HepG2 (cell line): ENCODE measurements around the gene HACD1. TPM values are rescaled to one million over a fixed set of nuclear protein-coding genes. Genes with fewer than 3 reads are reported as not detected.

Source experiments
- AGO1 ChIP-seq: fragments of 200-400 bp; formaldehyde crosslinking; IDR thresholded peaks from 2 replicates; pipeline ENCODE4 v1.6.1; 2017; ENCODE audit warnings: mild to moderate bottlenecking, low read depth, low read length, moderate library complexity; ENCODE audit not compliant: poor library complexity, severe bottlenecking
- DNMT1 ChIP-seq: sonication (generic); formaldehyde crosslinking; IDR thresholded peaks from 2 replicates; pipeline ENCODE4 v1.5.1; 2020; ENCODE audit warnings: mild to moderate bottlenecking, missing genetic modification reagents
- DR1 ChIP-seq: sonication (generic); formaldehyde crosslinking; IDR thresholded peaks from 2 replicates; pipeline ENCODE4 v1.8.0; 2021; ENCODE audit warnings: mild to moderate bottlenecking, missing genetic modification reagents, inconsistent platforms
- FOXA3 ChIP-seq: IDR thresholded peaks from 2 replicates; pipeline ENCODE4 v1.6.1; 2016; ENCODE audit warnings: missing genetic modification reagents, missing compliant biosample characterization
- MAF1 ChIP-seq: sonication (generic); formaldehyde crosslinking; IDR thresholded peaks from 2 replicates; pipeline ENCODE4 v1.5.0; 2020; ENCODE audit warnings: missing genetic modification reagents, borderline replicate concordance
- MXI1 ChIP-seq: IDR thresholded peaks from 3 replicates; pipeline ENCODE4 v1.6.1; 2012; ENCODE audit warnings: low read depth, low read length, inconsistent platforms, borderline replicate concordance
- NFATC3 ChIP-seq: sonication (generic); formaldehyde crosslinking; IDR thresholded peaks from 2 replicates; pipeline ENCODE4 v1.5.1; 2020; ENCODE audit warnings: mild to moderate bottlenecking, missing genetic modification reagents
- SNAPC2 ChIP-seq: sonication (generic); formaldehyde crosslinking; IDR thresholded peaks from 2 replicates; pipeline ENCODE4 v1.8.1; 2022; ENCODE audit warnings: mild to moderate bottlenecking, missing genetic modification reagents
- SP5 ChIP-seq: IDR thresholded peaks from 2 replicates; pipeline ENCODE4 v1.6.1; 2016; ENCODE audit warnings: low read depth, borderline replicate concordance
- ZC3H13 ChIP-seq: sonication (generic); formaldehyde crosslinking; IDR thresholded peaks from 2 replicates; pipeline ENCODE4 v1.8.1; 2023; ENCODE audit warnings: mild to moderate bottlenecking, missing genetic modification reagents, moderate library complexity
- ZIK1 ChIP-seq: sonication (generic); formaldehyde crosslinking; IDR thresholded peaks from 2 replicates; pipeline ENCODE4 v1.5.0; 2020; ENCODE audit warnings: mild to moderate bottlenecking, low read depth, missing genetic modification reagents, borderline replicate concordance
- ZMAT3 ChIP-seq: sonication (generic); formaldehyde crosslinking; conservative IDR thresholded peaks from 2 replicates; pipeline ENCODE4 v1.7.0; 2021; ENCODE audit warnings: missing genetic modification reagents
- ZNF160 ChIP-seq: sonication (generic); formaldehyde crosslinking; IDR thresholded peaks from 2 replicates; pipeline ENCODE4 v1.8.0; 2022; ENCODE audit warnings: mild to moderate bottlenecking, inconsistent platforms, missing genetic modification reagents
- ZNF782 ChIP-seq: sonication (generic); formaldehyde crosslinking; IDR thresholded peaks from 2 replicates; pipeline ENCODE4 v1.4.0; 2020; ENCODE audit warnings: missing genetic modification reagents, mild to moderate bottlenecking, borderline replicate concordance
- ZNF792 ChIP-seq: IDR thresholded peaks from 2 replicates; pipeline ENCODE4 v1.6.1; 2016
- polyA plus RNA-seq, 8 experiments: library from polyadenylated mRNA; depleted of rRNA in 3 of 8; stranded (reverse) in 7 of 8; unstranded in 1 of 8; fragments of >200 nt; fragmentation: Illumina TruSeq in 4 of 8; extraction: Trizol in 4 of 8; gene quantifications; 2 replicates each; pipeline versions ENCODE4 v1.2.1 to v1.2.3, GENCODE V29; 2011 to 2016; ENCODE audit warnings: low read depth in 4 of 8, missing spikeins in 1 of 8, mixed read lengths in 1 of 8; ENCODE audit not compliant: insufficient read depth in 1 of 8
- total RNA-seq, 5 experiments: library from RNA; depleted of rRNA; stranded (reverse); fragments of >200 nt; fragmentation: Illumina TruSeq; extraction: Trizol; gene quantifications; 2 replicates each; pipeline ENCODE4 v1.2.3, GENCODE V29; 2016; ENCODE audit warnings: low read depth in 1 of 5
- TF ChIP-seq, protein P1 (sequence below): sonication (generic); formaldehyde crosslinking; IDR thresholded peaks from 2 replicates; pipeline ENCODE4 v1.5.0; 2020; ENCODE audit warnings: missing genetic modification reagents
- TF ChIP-seq, protein P2 (sequence below): sonication (generic); formaldehyde crosslinking; conservative IDR thresholded peaks from 2 replicates; pipeline ENCODE4 v1.5.0; 2020; ENCODE audit warnings: missing genetic modification reagents
- TF ChIP-seq, protein P3 (sequence below): sonication (generic); formaldehyde crosslinking; IDR thresholded peaks from 2 replicates; pipeline ENCODE4 v1.5.0; 2020; ENCODE audit warnings: missing genetic modification reagents
- TF ChIP-seq, protein P4 (sequence below): sonication (generic); formaldehyde crosslinking; conservative IDR thresholded peaks from 2 replicates; pipeline ENCODE4 v1.4.0; 2020; ENCODE audit warnings: mild to moderate bottlenecking, missing genetic modification reagents, moderate library complexity
- TF ChIP-seq, protein P5 (sequence below): sonication (generic); formaldehyde crosslinking; IDR thresholded peaks from 2 replicates; pipeline ENCODE4 v1.5.0; 2020; ENCODE audit warnings: missing genetic modification reagents, mild to moderate bottlenecking, borderline replicate concordance
- TF ChIP-seq, protein P6 (sequence below): sonication (generic); formaldehyde crosslinking; IDR thresholded peaks from 2 replicates; pipeline ENCODE4 v1.4.0; 2020; ENCODE audit warnings: mild to moderate bottlenecking, missing genetic modification reagents

HACD1 gene
- total and polyA plus RNA-seq, 2 of the 13 experiments (the other 11 are each of a cell fraction or from before 2014, with no cell fraction given) = 43.4 to 47.6 TPM

DNA sequence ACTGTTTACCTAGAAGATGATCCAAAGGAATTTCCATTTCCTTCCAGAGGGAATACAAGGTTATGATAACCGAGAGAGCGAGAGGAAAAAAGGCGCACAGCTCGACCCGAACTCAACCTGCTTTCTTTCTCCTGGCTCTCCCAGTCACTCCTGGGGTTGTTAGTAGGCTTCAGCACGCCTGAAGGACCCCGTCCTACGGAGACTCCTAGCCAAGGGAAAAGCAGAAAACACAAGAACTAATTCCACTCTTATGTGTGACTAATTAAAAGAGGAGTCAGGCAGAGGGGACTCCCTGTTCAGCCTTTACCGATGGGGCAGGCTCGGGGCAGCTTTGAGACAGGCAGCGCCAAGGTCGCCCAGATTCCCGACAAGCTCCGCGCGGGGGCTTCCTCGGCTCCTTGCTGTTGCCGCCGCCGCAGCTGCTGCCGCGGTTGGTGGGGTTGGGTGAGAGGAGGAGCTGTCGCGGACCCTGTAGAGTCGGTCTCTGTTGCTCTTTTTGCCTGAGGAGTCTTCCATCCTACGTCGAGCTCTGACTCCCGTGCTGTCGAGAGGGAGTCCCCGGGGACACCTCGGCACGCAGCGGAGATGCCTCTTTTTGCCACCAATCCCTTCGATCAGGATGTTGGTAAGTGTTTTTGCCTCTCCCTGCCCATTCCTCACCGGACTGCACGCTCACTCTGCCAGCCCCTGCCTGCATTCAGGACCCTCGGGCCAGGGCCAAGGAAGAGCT lies 26.7 kb upstream of the HACD1 start, which contains the start of gene STAM (continued):
- TF ChIP-seq ZIK1 (CRISPR knock-in tag) (no peak), DR1 (CRISPR knock-in tag) (no peak; the same call in 1 of the 2 replicates), NFATC3 (no peak), ZC3H13 (CRISPR knock-in tag) (no peak), MAF1 (CRISPR knock-in tag) (no peak), DNMT1 (CRISPR knock-in tag) (0 out of 2 replicates have a peak, but pooled peaks have one; percentile 51), FOXA3 (CRISPR knock-in tag) (no peak; the same call in 1 of the 2 replicates), ZNF160 (no peak), ZNF792 (CRISPR knock-in tag) (no peak), ZMAT3 (CRISPR knock-in tag) (no peak), SNAPC2 (no peak), MXI1 (peak; percentile 65; the same call in 2 of the 3 replicates), SP5 (CRISPR knock-in tag) (no peak), ZNF782 (no peak), AGO1 (no peak)
- TF ChIP-seq, protein P1, sequence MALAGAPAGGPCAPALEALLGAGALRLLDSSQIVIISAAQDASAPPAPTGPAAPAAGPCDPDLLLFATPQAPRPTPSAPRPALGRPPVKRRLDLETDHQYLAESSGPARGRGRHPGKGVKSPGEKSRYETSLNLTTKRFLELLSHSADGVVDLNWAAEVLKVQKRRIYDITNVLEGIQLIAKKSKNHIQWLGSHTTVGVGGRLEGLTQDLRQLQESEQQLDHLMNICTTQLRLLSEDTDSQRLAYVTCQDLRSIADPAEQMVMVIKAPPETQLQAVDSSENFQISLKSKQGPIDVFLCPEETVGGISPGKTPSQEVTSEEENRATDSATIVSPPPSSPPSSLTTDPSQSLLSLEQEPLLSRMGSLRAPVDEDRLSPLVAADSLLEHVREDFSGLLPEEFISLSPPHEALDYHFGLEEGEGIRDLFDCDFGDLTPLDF (CRISPR knock-in tag) = peak; percentile 70; the same call in 1 of the 2 replicates
- TF ChIP-seq, protein P2, sequence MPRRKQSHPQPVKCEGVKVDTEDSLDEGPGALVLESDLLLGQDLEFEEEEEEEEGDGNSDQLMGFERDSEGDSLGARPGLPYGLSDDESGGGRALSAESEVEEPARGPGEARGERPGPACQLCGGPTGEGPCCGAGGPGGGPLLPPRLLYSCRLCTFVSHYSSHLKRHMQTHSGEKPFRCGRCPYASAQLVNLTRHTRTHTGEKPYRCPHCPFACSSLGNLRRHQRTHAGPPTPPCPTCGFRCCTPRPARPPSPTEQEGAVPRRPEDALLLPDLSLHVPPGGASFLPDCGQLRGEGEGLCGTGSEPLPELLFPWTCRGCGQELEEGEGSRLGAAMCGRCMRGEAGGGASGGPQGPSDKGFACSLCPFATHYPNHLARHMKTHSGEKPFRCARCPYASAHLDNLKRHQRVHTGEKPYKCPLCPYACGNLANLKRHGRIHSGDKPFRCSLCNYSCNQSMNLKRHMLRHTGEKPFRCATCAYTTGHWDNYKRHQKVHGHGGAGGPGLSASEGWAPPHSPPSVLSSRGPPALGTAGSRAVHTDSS = no peak
- TF ChIP-seq, protein P3, sequence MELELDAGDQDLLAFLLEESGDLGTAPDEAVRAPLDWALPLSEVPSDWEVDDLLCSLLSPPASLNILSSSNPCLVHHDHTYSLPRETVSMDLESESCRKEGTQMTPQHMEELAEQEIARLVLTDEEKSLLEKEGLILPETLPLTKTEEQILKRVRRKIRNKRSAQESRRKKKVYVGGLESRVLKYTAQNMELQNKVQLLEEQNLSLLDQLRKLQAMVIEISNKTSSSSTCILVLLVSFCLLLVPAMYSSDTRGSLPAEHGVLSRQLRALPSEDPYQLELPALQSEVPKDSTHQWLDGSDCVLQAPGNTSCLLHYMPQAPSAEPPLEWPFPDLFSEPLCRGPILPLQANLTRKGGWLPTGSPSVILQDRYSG (CRISPR knock-in tag) = no peak
- TF ChIP-seq, protein P4, sequence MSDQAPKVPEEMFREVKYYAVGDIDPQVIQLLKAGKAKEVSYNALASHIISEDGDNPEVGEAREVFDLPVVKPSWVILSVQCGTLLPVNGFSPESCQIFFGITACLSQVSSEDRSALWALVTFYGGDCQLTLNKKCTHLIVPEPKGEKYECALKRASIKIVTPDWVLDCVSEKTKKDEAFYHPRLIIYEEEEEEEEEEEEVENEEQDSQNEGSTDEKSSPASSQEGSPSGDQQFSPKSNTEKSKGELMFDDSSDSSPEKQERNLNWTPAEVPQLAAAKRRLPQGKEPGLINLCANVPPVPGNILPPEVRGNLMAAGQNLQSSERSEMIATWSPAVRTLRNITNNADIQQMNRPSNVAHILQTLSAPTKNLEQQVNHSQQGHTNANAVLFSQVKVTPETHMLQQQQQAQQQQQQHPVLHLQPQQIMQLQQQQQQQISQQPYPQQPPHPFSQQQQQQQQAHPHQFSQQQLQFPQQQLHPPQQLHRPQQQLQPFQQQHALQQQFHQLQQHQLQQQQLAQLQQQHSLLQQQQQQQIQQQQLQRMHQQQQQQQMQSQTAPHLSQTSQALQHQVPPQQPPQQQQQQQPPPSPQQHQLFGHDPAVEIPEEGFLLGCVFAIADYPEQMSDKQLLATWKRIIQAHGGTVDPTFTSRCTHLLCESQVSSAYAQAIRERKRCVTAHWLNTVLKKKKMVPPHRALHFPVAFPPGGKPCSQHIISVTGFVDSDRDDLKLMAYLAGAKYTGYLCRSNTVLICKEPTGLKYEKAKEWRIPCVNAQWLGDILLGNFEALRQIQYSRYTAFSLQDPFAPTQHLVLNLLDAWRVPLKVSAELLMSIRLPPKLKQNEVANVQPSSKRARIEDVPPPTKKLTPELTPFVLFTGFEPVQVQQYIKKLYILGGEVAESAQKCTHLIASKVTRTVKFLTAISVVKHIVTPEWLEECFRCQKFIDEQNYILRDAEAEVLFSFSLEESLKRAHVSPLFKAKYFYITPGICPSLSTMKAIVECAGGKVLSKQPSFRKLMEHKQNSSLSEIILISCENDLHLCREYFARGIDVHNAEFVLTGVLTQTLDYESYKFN = no peak
- TF ChIP-seq, protein P5, sequence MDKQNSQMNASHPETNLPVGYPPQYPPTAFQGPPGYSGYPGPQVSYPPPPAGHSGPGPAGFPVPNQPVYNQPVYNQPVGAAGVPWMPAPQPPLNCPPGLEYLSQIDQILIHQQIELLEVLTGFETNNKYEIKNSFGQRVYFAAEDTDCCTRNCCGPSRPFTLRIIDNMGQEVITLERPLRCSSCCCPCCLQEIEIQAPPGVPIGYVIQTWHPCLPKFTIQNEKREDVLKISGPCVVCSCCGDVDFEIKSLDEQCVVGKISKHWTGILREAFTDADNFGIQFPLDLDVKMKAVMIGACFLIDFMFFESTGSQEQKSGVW = no peak
- TF ChIP-seq, protein P6, sequence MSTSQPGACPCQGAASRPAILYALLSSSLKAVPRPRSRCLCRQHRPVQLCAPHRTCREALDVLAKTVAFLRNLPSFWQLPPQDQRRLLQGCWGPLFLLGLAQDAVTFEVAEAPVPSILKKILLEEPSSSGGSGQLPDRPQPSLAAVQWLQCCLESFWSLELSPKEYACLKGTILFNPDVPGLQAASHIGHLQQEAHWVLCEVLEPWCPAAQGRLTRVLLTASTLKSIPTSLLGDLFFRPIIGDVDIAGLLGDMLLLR = no peak
